Muscle of leg (tissue), 11 donors: Measurements from ENCODE around the gene LCP2. TPM values are rescaled to one million over a fixed set of nuclear protein-coding genes. Genes with fewer than 3 reads are reported as not detected.

Experiments used
- DNase-seq: peaks from one replicate; pipeline ENCODE4 v3.0.0; 2013
- H3K27ac ChIP-seq: one replicate; pipeline ENCODE4 v1.5.1; 2013; ENCODE audit warnings: mild to moderate bottlenecking, low read length, control low read depth
- H3K27me3 ChIP-seq: one replicate; pipeline ENCODE4 v1.6.1; 2013; ENCODE audit warnings: low read length; ENCODE audit not compliant: control insufficient read depth, insufficient read depth
- H3K36me3 ChIP-seq: one replicate; pipeline ENCODE4 v1.6.1; 2013; ENCODE audit warnings: low read length; ENCODE audit not compliant: control insufficient read depth, insufficient read depth
- H3K4me1 ChIP-seq: one replicate; pipeline ENCODE4 v1.6.1; 2013; ENCODE audit warnings: low read length; ENCODE audit not compliant: control insufficient read depth, insufficient read depth
- H3K4me3 ChIP-seq: one replicate; pipeline ENCODE4 v1.5.1; 2013; ENCODE audit warnings: low read length, control low read depth
- H3K9me3 ChIP-seq: replicated peaks from 2 replicates; pipeline ENCODE4 v1.6.1; 2013; ENCODE audit warnings: low read depth, low read length; ENCODE audit not compliant: control insufficient read depth
- WGBS: methylation state at CpG from one replicate; pipeline ENCODE4 v1.1.5; 2013; ENCODE audit warnings: missing lambda C conversion rate; ENCODE audit not compliant: insufficient coverage; 5-methylcytosine and 5-hydroxymethylcytosine counted together
- polyA plus RNA-seq, 8 donors: library from polyadenylated mRNA; unstranded; fragments of 120-200 nt; gene quantifications; one replicate each; pipeline versions ENCODE4 v1.2.1 to v1.2.3, GENCODE V29; 2013; ENCODE audit warnings: inconsistent platforms in 1 of 8, low replicate concordance in 1 of 8; ENCODE audit not compliant: insufficient read length in 8 of 8, insufficient read depth in 1 of 8
- total RNA-seq: library from RNA; stranded (reverse); fragments of 120-200 nt; gene quantifications from one replicate; pipeline ENCODE4 v1.2.4, GENCODE V29; 2013

LCP2 gene
- total and polyA plus RNA-seq, 9 donors, result 3.9 to 6.4 (median 4.9) TPM

DNA sequence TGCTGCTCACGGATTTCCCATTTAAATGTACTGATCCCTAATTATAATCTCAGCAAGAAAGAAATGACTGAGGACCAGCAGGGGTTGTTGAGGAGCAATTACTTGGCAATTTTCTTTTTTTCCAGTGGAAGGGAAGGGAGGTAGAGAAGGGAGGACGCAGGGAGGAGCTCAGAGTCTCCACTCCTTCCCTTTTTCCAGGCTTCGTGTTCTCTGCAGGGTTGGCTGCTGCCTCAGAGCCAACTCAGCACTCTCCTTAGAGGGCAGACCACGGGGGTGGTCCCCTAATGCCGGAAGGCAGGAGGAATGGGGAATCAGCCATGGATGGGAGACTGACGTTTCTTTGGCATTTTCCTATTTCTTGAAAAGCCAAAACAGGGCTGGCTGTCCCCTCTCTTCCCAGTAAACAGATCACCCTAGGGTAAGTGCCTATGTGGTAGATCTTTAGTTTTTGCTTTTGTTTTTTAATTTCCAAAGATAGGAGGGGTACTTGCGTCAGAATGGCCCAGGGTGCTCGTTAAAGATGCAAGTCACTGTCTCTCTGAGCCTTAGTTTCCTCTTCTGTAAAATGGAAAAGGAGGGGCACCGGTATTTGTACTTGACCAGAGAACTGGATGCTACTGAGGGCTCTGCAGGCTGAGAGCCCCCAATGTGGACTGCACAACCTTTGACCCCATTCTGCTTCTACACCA lies 39.6 kb upstream of the LCP2 start:
- Histone ChIP-seq H3K4me3 (no peak overlapping the region), H3K27ac (no peak overlapping the region), H3K36me3 (no peaks in the 10 kb centered on the region), H3K27me3 (peaks cover 1% of the 10 kb centered on the region), H3K4me1 (peaks cover 10% of the 10 kb centered on the region), H3K9me3 (no peaks in the 10 kb centered on the region)
- 84% methylated on average over 2 of the region's 9 CpGs for WGBS
- DNase-seq, result peak; percentile 59

DNA sequence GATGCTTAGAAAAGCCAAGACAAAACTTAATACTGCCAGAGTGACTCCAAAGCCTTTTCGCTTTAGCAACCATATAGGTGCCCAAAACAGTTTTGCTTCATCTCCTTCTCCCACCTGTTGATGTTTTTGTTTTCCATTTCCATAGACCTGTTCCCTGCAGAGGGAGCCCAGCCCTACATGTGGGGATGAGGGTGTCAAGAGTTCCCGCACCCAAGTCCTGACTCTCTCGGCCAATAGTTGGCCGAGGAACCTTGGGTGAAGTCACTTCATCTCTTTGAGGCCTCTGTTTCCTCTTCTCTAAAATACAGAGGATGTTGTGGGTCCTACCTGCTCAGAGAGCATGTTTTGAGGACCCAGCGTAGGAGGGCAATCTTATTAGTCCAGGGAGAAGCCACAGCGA lies 38.5 kb upstream of the LCP2 start:
- no peak overlapping the region for H3K27ac ChIP-seq
- peaks cover 17% of the 10 kb centered on the region for H3K4me1 ChIP-seq

DNA sequence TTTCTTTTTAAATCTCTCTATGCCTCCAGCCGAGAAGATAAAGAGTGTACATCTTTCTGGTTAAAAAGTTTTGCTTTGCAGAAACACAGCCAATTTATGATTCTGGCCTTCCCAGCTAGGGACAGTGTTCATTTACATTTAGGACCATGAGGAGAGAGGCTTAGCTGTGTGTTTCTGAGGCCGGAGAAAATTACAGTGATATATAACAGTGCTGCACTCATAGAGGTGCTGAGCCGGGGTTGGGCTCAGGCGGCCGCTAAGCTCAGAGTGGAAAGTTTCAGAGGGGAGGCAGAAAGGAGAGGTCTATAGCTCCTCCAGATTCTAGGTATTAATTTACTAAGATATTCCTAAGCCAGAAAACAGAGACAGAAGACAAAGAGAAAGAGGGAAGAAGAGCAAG lies 37.0 kb upstream of the LCP2 start:
- peaks cover 19% of the 10 kb centered on the region for H3K4me1 ChIP-seq
- no peak overlapping the region for H3K27ac ChIP-seq
- WGBS, result 43% methylated on average over 1 of the region's 5 CpGs

More for the DNA sequence above, 38.5 kb upstream of the LCP2 start:
- no peak overlapping the region for H3K4me3 ChIP-seq
- H3K9me3 ChIP-seq, result no peaks in the 10 kb centered on the region
- WGBS, result 92% methylated on average over 4 of the region's 6 CpGs
- H3K27me3 ChIP-seq, result no peaks in the 10 kb centered on the region
- DNase-seq, result no peak
- H3K36me3 ChIP-seq, result no peaks in the 10 kb centered on the region

DNA sequence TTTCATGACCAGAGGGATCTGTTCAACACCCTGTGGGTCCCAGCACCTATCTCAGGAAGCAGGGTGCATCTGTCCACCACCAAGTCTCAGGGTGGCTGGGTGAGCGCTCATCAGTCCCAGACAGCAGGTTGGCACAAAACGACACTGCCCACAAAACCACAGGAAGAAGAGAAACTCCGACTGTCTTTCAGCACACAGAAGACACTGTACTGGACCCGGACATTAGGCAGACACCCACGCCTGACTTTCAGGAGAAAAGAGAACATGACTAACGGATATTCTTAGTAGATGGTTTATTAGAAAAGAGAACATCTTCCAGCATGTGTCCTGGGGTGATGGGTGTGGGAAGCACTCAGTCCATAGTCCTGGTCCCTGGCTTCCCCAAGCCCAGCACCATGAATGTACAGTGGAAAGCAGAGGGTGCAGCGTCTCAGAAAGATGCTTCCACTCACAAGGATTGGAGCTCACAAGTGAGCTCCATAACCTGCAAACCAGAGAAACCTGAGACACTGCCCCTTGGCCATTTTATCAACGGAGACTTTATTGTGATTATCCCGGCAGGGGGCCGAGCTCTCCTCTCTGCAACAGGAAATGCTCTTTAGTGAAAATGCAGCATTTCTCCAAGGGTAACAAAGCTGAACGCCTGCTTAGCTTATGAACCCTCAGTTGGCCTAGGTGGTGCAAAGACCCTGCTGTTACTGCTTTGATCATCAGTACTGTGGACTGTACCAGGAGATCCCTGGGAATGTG lies 35.8 kb upstream of the LCP2 start:
- Histone ChIP-seq H3K36me3 (no peaks in the 10 kb centered on the region), H3K4me3 (no peak overlapping the region), H3K4me1 (peaks cover 19% of the 10 kb centered on the region), H3K27ac (no peak overlapping the region), H3K27me3 (no peaks in the 10 kb centered on the region), H3K9me3 (no peaks in the 10 kb centered on the region)
- no peak for DNase-seq
- 45% methylated on average over 6 of the region's 11 CpGs for WGBS

More for the DNA sequence above, 37.0 kb upstream of the LCP2 start:
- DNase-seq, result no peak
- H3K36me3 ChIP-seq, result no peaks in the 10 kb centered on the region
- no peak overlapping the region for H3K4me3 ChIP-seq
- H3K9me3 ChIP-seq, result no peaks in the 10 kb centered on the region
- H3K27me3 ChIP-seq, result no peaks in the 10 kb centered on the region

DNA sequence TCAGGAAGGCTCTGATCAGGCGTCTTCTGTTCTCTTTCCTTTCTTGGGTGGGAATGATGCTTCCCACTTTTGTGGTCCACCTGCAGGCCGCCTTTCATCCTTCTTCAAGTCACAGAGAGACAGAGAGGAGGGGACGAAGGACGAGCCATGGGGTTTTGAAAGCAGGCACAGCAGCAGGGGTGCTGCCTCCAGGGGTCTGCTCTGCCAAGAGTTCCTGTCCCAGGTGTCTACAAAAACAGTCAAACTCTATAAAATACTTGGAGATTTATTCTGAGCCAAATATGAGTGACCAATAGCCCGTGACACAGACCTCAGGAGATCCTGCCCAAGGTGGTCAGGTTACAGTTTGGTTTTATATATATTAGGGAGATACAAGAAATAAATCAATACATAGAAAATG lies 34.5 kb upstream of the LCP2 start:
- Histone ChIP-seq H3K36me3 (no peaks in the 10 kb centered on the region), H3K27ac (no peak overlapping the region), H3K9me3 (no peaks in the 10 kb centered on the region), H3K4me1 (peaks cover 19% of the 10 kb centered on the region), H3K27me3 (peaks cover 2% of the 10 kb centered on the region), H3K4me3 (no peak overlapping the region)
- no CpG with 5 or more reads among the region's 5 CpGs for WGBS
- DNase-seq, result no peak

DNA sequence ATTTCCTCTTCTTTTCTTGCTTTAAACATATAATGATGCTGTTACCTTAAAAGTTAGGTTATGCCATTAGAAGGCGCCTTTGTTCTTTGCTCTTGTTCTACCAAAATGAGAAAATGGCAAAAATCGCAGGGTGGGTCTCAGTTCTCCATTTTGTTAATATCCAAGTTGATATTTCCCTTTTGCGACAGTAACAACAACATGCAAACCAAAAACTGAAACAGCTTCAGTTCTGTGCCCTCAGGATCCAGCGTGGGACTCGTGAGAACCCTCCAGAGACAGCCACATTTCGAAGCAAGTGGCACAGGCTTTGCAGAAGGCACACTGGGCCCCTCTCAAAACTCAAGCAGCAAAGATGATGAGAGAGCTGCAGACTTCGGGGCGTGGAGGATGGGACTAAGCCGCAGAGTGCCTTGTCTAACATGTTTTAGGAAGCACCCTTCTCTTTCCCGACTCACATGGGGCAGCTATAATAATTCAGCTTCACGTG lies 33.0 kb upstream of the LCP2 start:
- Histone ChIP-seq H3K27me3 (peaks cover 2% of the 10 kb centered on the region), H3K36me3 (no peaks in the 10 kb centered on the region), H3K27ac (peak overlapping the region; percentile 18), H3K4me1 (peaks cover 14% of the 10 kb centered on the region), H3K4me3 (no peak overlapping the region), H3K9me3 (no peaks in the 10 kb centered on the region)
- 75% methylated on average over 8 of the region's 11 CpGs for WGBS
- DNase-seq, result no peak

DNA sequence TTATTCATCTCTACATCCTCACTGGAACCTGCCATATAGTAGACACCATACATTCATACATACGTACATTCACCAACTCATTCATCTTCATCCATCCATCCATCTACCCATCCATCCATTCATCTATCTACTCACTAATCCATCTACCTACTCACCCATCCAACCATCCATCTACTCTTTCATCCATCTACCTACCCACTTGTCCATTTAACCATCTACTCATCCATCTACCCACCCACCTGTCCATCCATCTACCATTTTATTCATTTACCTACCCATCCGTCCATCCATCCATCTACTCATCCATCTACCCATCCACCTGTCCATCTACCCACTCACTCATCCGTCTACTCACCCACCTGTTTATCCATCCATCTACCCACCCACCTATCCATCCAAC lies 31.9 kb upstream of the LCP2 start:
- Histone ChIP-seq H3K9me3 (no peaks in the 10 kb centered on the region), H3K4me3 (no peak overlapping the region), H3K27me3 (peaks cover 2% of the 10 kb centered on the region), H3K27ac (no peak overlapping the region), H3K36me3 (no peaks in the 10 kb centered on the region), H3K4me1 (peaks cover 14% of the 10 kb centered on the region)
- 60% methylated on average over 3 of the region's 3 CpGs for WGBS
- no peak for DNase-seq

DNA sequence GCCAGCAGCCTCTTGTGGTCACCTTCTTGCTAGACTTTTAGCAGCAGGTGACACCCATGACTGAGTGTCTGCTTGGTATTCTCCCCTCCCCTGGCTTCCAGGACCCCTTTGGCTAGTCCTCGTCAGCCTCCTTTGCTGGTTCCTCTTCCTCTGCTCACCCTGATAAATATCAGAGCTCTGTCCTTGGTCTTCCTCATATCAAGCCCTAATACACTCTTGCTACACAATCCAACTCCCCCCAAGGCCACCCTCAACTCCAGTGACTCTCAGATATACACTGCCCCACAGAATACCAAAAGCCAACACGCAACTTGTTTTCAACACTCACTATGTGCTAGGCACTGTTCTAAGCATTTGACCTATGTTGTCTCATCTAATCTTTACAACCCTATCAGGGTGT lies 30.3 kb upstream of the LCP2 start:
- no peaks in the 10 kb centered on the region for H3K9me3 ChIP-seq
- H3K27me3 ChIP-seq, result peaks cover 2% of the 10 kb centered on the region
- no peaks in the 10 kb centered on the region for H3K36me3 ChIP-seq
- peaks cover 9% of the 10 kb centered on the region for H3K4me1 ChIP-seq
- no peak overlapping the region for H3K27ac ChIP-seq
- WGBS, result 75% methylated on average over 2 of the region's 2 CpGs
- DNase-seq, result no peak
- no peak overlapping the region for H3K4me3 ChIP-seq

DNA sequence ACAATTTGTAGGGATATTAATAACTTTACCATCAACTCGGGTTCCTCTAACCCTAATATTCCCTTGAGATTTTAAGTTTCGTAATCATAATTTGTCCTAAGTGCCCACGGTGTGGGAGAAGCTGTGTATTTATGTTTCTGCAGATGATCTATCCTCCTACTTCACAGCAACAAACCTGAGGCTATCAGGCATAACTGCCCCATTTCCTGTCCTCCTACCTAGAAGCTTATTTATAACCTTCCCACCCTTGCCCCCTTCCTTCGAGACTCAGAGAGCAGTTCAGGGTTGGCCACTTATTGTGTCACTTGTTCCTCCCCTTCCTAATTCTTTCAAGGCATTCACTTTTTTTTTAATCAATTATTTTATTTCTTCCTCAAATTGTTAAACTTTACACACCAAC lies 29.6 kb upstream of the LCP2 start:
- Histone ChIP-seq H3K4me3 (no peak overlapping the region), H3K4me1 (peaks cover 9% of the 10 kb centered on the region), H3K27ac (no peak overlapping the region), H3K27me3 (peaks cover 2% of the 10 kb centered on the region), H3K36me3 (no peaks in the 10 kb centered on the region), H3K9me3 (no peaks in the 10 kb centered on the region)
- no peak for DNase-seq
- WGBS, result 33% methylated on average over 1 of the region's 4 CpGs

DNA sequence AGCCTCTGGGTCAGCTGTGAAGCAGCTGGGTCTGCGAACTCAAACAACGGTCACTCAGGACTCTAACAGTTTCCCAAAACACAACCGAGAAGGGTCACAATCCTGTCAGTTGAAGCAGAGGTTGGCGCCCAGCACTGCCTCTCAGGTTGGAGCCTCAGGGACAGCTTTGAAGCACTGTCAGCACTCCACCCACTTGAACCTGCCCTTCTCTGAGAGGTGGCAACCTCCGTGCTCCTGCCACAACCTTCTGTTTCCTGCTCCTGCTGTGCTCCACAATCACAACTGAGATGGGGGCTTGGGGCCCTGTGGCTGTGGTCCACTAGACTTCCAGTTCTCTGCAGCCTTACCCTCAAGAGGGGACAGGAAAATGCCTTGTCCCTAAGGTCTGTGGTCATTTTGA lies 21.7 kb upstream of the LCP2 start:
- Histone ChIP-seq H3K4me1 (peaks cover 11% of the 10 kb centered on the region), H3K27me3 (no peaks in the 10 kb centered on the region), H3K27ac (no peak overlapping the region), H3K36me3 (no peaks in the 10 kb centered on the region), H3K9me3 (no peaks in the 10 kb centered on the region), H3K4me3 (no peak overlapping the region)
- DNase-seq, result no peak
- 85% methylated on average over 5 of the region's 5 CpGs for whole genome bisulfite sequencing
